Ectodermal cell (in vitro differentiated cells): ENCODE results near the gene CHAT.

Experiments used
- H3K27ac ChIP-seq: 2 replicates; pipeline ENCODE4 v1.7.0; 2013; ENCODE audit warnings: mild to moderate bottlenecking, low read depth, low read length; ENCODE audit not compliant: insufficient read depth, poor library complexity, severe bottlenecking
- H3K27me3 ChIP-seq: 2 replicates; pipeline ENCODE4 v1.7.0; 2013; ENCODE audit warnings: mild to moderate bottlenecking, low read length; ENCODE audit not compliant: insufficient read depth, control insufficient read depth, poor library complexity, severe bottlenecking
- H3K36me3 ChIP-seq: one replicate; pipeline ENCODE4 v1.7.0; 2013; ENCODE audit warnings: low read length; ENCODE audit not compliant: control insufficient read depth, insufficient read depth
- H3K4me1 ChIP-seq: one replicate; pipeline ENCODE4 v1.7.0; 2013; ENCODE audit warnings: low read length; ENCODE audit not compliant: control insufficient read depth, insufficient read depth
- H3K4me3 ChIP-seq: 2 replicates; pipeline ENCODE4 v1.7.0; 2013; ENCODE audit warnings: low read depth, low read length, control low read depth; ENCODE audit not compliant: insufficient read depth
- H3K9me3 ChIP-seq: 2 replicates; pipeline ENCODE4 v1.7.0; 2013; ENCODE audit warnings: mild to moderate bottlenecking, low read length, moderate library complexity; ENCODE audit not compliant: control insufficient read depth
- WGBS, 2 experiments: methylation state at CpG; one replicate each; pipeline ENCODE4 v1.1.7; 2013; ENCODE audit warnings: missing lambda C conversion rate in 2 of 2; 5-methylcytosine and 5-hydroxymethylcytosine counted together

The CHAT gene

GRCh38 chr10:49619613-49620012 lies 5.8 kb downstream of the CHAT start:
- no peaks in the 10 kb centered on the region for H3K36me3 ChIP-seq
- H3K4me1 ChIP-seq, result peaks cover 3% of the 10 kb centered on the region
- 72 to 73% methylated on average over 10 of the region's 10 CpGs for WGBS, 2 experiments
- no peaks in the 10 kb centered on the region for H3K9me3 ChIP-seq
- peaks cover 43% of the 10 kb centered on the region for H3K27me3 ChIP-seq
- no peak overlapping the region for H3K4me3 ChIP-seq
- no peak overlapping the region for H3K27ac ChIP-seq

GRCh38 chr10:49620286-49620810 lies 6.5 kb downstream of the CHAT start:
- Histone ChIP-seq H3K36me3 (no peaks in the 10 kb centered on the region), H3K27ac (no peak overlapping the region), H3K4me3 (no peak overlapping the region), H3K27me3 (peaks cover 36% of the 10 kb centered on the region), H3K9me3 (no peaks in the 10 kb centered on the region), H3K4me1 (no peaks in the 10 kb centered on the region)
- 94 to 97% methylated on average over 12 of the region's 12 CpGs for WGBS, 2 experiments

GRCh38 chr10:49620841-49621378 lies 7.1 kb downstream of the CHAT start:
- no peaks in the 10 kb centered on the region for H3K36me3 ChIP-seq
- 81 to 88% methylated on average over 6 of the region's 6 CpGs for WGBS, 2 experiments
- no peaks in the 10 kb centered on the region for H3K9me3 ChIP-seq
- H3K4me3 ChIP-seq, result no peak overlapping the region
- H3K4me1 ChIP-seq, result no peaks in the 10 kb centered on the region
- no peak overlapping the region for H3K27ac ChIP-seq
- H3K27me3 ChIP-seq, result peaks cover 30% of the 10 kb centered on the region

- H3K27me3 ChIP-seq, result peaks cover 24% of the 10 kb centered on the region
- H3K36me3 ChIP-seq, result no peaks in the 10 kb centered on the region
- no peak overlapping the region for H3K27ac ChIP-seq
- 71 to 74% methylated on average over 6 of the region's 6 CpGs for WGBS, 2 experiments
- H3K4me1 ChIP-seq, result no peaks in the 10 kb centered on the region
- H3K4me3 ChIP-seq, result no peak overlapping the region
- H3K9me3 ChIP-seq, result no peaks in the 10 kb centered on the region
Observed at GRCh38 chr10:49621561-49621960, 7.7 kb downstream of the CHAT start.

GRCh38 chr10:49622426-49623425 lies 8.9 kb downstream of the CHAT start:
- Histone ChIP-seq H3K9me3 (no peaks in the 10 kb centered on the region), H3K36me3 (no peaks in the 10 kb centered on the region), H3K27me3 (peaks cover 13% of the 10 kb centered on the region), H3K27ac (no peak overlapping the region), H3K4me1 (no peaks in the 10 kb centered on the region), H3K4me3 (no peak overlapping the region)
- WGBS, 2 experiments, result 85 to 89% methylated on average over 11 of the region's 11 CpGs

GRCh38 chr10:49624629-49625028 lies 10.8 kb downstream of the CHAT start:
- H3K9me3 ChIP-seq, result no peaks in the 10 kb centered on the region
- H3K4me3 ChIP-seq, result no peak overlapping the region
- H3K27me3 ChIP-seq, result no peaks in the 10 kb centered on the region
- H3K27ac ChIP-seq, result no peak overlapping the region
- no peaks in the 10 kb centered on the region for H3K36me3 ChIP-seq
- WGBS, 2 experiments, result 88 to 92% methylated on average over 5 of the region's 5 CpGs
- H3K4me1 ChIP-seq, result no peaks in the 10 kb centered on the region

GRCh38 chr10:49625411-49625810 lies 11.6 kb downstream of the CHAT start:
- no peaks in the 10 kb centered on the region for H3K4me1 ChIP-seq
- no peak overlapping the region for H3K4me3 ChIP-seq
- WGBS, 2 experiments, result 92% methylated on average over 10 of the region's 10 CpGs
- H3K9me3 ChIP-seq, result no peaks in the 10 kb centered on the region
- no peaks in the 10 kb centered on the region for H3K36me3 ChIP-seq
- no peak overlapping the region for H3K27ac ChIP-seq
- no peaks in the 10 kb centered on the region for H3K27me3 ChIP-seq

- Histone ChIP-seq H3K27ac (no peak overlapping the region), H3K36me3 (no peaks in the 10 kb centered on the region), H3K4me1 (no peaks in the 10 kb centered on the region), H3K4me3 (no peak overlapping the region), H3K27me3 (no peaks in the 10 kb centered on the region), H3K9me3 (no peaks in the 10 kb centered on the region)
- 86 to 89% methylated on average over 7 of the region's 7 CpGs for WGBS, 2 experiments
Observed at GRCh38 chr10:49627038-49627437, 13.2 kb downstream of the CHAT start.

- no peaks in the 10 kb centered on the region for H3K4me1 ChIP-seq
- H3K4me3 ChIP-seq, result no peak overlapping the region
- no peaks in the 10 kb centered on the region for H3K27me3 ChIP-seq
- no peak overlapping the region for H3K27ac ChIP-seq
- 89 to 91% methylated on average over 18 of the region's 18 CpGs for WGBS, 2 experiments
- H3K9me3 ChIP-seq, result no peaks in the 10 kb centered on the region
- H3K36me3 ChIP-seq, result no peaks in the 10 kb centered on the region
Observed at GRCh38 chr10:49627644-49628247, 13.9 kb downstream of the CHAT start.

- H3K4me3 ChIP-seq, result no peak overlapping the region
- H3K36me3 ChIP-seq, result no peaks in the 10 kb centered on the region
- no peaks in the 10 kb centered on the region for H3K9me3 ChIP-seq
- no peaks in the 10 kb centered on the region for H3K4me1 ChIP-seq
- no peak overlapping the region for H3K27ac ChIP-seq
- H3K27me3 ChIP-seq, result no peaks in the 10 kb centered on the region
- WGBS, 2 experiments, result 92% methylated on average over 8 of the region's 8 CpGs
Observed at GRCh38 chr10:49628599-49628998, 14.8 kb downstream of the CHAT start.
